LHCN-M2 (cell line): ENCODE results near the gene MYH15. TPM values are rescaled to one million over a fixed set of nuclear protein-coding genes. Genes with fewer than 3 reads are reported as not detected.

Experiments used
- DNase-seq: peaks from one replicate; pipeline ENCODE4 v3.0.0-alpha.2; 2012; ENCODE audit warnings: low read depth
- total RNA-seq: library from RNA; depleted of rRNA; stranded (reverse); fragments of >200 nt; gene quantifications from 2 replicates; pipeline ENCODE4 v1.2.3, GENCODE V29; 2014

Gene MYH15
- total RNA-seq, 1 experiment from 2014 or later, result 5.2 TPM

DNA sequence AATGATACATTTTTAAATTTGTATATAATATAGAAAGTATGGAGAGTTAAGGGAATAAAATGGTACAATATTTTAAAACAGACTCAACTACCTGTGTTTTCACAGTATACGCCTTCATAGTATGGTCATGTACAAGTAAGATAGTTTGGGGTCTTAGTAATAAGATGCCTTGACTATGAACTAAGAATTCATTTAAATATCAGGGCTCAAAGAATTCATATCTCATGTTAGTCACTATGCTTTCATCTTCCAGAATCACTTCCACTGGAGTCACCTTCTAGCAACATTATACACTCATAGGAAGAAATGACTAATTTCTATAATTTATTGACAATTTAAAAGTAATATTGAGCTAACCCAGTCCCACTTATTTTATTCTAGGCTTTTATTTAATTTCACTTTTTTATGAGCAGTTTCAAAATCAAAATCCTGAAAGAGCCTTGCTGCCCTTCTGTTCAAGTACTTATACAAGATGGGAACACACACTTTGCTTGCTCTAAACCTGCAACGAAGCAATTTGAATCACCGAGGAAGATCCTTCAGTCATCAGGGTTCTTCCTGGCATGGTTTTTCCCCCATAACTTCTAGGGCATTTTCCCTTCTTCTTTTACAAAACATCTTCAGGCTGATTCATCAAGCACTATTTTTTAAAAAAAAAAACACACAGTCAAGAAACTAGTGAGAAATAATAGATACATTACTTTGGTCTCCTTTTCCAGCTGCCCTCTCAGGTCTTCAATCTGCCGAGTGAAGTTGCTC, 94.1 kb downstream of the MYH15 start:
- no peak for DNase-seq

DNA sequence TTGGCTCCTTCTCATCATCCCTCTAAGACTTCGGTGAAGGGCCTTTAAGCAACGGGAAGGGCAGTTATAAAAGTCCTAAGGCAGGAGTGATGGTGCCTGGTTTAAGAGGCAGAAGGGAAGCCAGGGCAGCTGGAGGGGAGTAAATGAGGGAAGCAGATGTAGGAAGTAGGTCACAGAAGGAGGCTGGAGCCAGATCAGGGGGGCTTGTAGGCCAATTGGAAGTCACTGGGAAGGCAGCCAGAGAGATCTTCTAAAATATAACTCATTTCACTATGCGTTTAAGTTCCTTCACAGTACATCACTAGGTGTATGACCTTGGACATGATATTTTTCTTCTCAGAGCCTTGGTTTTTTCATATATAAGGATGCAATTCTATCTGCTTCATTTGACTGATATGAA, 94.7 kb downstream of the MYH15 start:
- no peak for DNase-seq

DNA sequence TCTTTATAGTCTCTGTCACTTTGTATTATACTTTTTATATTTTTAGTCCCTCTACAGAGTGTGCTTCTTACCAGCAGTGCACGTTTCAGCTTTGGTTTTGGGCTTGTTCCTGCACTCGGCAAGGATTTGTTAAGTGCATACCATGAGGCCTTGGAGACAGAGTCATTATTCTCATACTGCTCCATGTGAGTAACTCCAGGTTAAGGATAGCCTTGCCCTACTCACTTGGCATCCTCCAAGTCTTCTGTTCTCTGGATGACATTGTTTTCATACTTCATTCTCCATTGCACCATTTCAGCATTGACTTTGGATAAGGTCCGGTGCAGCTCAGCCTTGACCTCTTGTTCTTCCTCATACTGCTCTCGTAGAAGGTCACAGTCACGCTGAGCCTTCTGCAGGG, 96.4 kb downstream of the MYH15 start:
- no peak for DNase-seq

DNA sequence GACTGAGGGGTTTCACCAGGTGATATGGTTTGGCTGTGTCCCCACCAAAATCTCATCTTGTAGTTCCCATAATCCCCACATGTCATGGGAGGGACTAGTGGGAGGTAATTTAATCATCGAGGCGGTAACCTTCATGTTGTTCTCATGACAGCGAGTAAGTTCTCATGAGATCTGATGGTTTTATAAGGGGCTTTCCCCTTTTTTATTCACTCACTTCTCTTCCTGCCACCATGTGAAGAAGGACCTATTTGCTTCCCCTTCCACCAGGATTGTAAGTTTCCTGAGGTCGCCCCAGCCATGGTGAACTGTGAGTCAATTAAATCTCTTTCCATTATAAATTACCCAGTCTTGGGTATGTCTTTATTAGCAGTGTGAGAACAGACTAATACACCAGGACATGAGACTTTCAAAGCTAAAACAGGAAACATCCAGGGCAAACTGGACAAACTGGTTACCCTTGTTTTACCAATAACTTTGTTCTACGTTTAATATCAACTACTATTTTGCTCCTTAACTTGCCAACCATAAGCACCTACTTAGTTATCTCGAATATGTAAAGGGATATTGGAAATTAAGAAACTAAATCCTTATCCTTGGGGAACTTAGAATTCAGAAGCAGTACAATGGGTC, 98.2 kb downstream of the MYH15 start:
- DNase-seq, result no peak

DNA sequence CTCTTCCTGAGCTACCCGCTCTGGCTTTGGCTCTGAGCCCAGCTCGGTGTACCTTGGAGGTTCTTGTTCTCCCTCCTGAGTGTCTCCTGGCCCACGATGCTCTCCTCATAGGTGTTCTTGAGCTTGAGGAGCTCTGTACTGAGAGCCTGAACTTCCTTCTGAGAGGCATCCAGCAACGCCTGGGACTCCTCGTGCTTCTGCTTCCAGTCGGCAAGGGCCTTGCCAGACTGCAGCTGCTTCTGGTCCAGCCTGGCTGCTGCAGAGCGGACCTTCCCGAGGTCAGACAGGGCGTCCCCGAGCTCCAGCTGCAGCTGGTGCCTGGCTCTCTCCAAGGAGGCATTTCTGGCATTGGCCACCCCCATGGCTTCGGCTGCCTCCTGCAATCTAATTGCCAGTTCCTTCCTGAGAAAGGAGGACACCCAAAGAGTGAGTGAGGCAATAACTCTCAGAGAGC, 99.8 kb downstream of the MYH15 start:
- DNase-seq, result peak; percentile 46

DNA sequence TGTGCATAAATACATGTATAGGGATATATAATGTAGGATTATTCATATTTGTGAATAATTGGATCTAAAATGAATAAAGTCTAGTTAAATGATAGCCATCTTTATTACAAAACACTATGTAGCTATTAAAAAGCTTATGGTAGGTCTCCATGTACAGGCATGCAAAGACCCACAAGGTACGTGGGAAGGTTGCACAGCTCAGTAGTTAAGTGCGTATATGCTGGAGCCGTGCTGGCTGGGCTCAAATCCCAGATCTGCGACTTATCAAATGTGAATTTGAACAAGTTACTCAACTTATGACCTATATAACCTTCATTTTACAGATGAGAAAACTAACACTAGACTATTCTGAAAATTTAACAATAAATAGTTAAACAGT, 100.6 kb downstream of the MYH15 start:
- DNase-seq, result no peak

DNA sequence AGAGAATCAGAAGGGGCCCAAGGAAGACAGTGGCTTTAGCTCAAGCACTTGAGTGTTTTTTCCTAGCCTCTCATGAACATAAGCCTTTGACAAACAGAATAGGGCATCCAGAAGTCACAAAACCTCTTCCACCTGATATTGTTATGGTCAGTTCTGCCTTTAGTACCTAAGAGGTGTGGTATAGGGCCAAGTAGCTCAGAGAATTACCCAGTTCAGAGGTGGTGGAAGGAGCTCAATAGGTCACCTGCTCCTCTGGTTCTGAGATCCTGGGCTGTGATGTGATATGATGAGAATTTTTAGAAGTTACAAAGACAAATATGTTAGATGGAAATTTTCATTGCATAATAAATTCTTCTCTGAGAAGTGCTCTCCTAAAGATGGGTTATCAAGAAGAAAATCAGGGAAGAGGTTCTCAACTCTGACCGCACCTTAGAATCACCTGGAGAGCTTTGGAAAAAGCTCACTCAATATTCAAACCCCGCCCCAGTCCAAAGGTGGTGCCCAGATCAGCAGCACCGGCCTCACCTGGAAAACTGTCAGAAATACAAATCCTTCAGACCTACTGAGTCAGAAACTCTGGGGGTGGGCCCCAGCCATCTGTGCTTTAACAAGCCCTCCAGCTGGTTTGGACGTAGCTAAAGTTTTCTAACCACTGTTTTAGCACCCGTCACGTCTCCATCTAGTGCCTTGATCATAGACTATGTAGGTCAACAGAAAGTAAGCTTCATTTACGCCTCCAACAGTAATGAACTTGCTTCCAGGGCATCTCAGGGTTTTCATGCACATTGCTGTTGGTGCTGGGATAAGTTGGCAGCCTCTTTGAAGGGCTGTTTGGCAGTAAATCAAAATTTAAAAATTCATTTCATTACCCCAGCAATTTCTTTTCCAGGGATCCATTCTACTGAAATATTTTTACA, 101.3 kb downstream of the MYH15 start:
- no peak for DNase-seq

DNA sequence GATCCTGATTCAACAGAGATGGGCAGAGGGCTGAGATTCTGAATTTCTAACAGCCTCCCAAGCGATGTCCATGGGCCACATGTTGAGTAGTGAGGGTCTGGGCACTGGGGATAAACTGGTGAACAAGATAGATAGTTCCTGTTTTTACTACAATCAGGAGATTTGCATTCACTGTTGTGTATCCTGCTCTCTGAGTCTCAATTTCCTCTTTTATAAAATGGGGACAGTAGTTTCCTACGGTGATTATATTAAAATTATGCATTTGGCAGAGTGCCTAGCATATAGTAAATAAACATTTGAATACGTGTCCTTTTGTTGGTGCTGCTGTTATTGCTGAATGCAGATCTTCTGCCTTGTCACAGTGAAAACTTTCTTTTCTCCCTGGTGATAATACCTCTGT, 102.5 kb downstream of the MYH15 start:
- DNase-seq, result no peak

DNA sequence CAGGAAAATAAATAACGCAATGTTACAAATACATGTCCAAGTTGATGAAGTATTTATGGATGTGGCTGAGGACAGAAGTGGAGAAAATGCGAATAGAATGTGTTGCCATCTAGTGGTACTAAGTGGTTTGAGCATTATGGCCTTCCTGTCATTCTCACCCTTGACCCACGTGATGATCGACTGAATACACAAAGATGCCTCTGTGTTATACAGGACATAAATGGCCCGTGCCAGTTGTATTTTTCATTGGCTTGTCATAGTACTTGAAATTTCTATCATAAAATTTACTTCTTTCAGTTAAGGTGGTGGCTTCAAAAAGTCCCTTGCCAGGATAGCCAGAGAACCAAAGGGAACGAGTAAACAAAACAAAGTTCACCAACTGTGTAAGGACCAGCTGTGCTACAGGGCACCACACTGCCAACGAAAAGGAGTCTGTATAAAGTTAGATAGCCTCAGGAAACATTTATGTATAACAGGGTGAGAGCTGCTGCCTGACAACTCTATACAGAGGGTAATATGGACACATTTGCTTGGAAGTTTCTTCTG, 103.7 kb downstream of the MYH15 start:
- peak; percentile 74 for DNase-seq

DNA sequence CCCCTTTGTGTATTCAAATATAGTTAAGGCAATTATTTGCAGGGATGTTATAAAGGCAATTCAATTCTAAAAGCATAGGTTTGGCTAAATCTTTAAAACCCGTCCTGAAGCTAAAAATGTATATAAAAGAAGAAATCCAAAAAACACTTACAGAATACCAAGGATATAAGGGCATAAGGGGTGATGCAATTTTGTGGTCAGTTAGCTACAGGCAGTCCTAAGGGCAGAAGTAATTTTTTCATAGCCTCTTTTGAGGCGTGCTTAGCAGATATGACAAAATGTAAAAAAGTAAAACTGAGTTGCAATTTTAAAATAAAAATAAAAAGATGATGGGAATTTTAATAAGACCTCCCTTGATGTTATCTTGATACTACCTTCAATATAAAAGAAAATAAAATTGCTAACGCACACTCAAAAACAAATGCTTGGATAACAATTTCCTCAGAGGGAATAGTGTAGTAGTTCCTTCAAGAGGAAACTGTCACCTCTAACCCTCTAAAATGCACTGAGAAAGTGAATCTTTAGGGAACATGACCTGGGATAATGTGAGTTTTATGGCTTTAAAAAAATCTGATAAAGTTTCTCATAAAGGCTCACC, 104.2 kb downstream of the MYH15 start:
- DNase-seq, result no peak

DNA sequence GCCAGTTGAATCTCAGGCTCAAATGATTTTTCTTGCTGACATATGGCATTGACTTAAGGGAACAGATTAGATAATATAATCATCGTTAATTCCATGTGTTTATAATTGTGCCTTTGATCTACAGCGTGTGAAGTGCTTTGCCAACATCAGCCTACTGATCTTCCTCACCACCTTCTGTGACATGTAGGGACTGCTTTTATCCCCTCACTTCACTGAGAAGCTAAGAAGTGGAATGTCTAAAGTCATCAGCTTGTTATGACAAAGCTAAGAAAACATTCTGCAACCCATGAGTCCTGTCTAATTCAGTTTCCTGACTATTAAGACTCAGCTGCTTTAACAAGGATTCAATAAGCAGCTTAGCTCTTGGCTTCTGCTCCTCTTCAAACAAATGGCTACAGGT, 106.0 kb downstream of the MYH15 start:
- no peak for DNase-seq

DNA sequence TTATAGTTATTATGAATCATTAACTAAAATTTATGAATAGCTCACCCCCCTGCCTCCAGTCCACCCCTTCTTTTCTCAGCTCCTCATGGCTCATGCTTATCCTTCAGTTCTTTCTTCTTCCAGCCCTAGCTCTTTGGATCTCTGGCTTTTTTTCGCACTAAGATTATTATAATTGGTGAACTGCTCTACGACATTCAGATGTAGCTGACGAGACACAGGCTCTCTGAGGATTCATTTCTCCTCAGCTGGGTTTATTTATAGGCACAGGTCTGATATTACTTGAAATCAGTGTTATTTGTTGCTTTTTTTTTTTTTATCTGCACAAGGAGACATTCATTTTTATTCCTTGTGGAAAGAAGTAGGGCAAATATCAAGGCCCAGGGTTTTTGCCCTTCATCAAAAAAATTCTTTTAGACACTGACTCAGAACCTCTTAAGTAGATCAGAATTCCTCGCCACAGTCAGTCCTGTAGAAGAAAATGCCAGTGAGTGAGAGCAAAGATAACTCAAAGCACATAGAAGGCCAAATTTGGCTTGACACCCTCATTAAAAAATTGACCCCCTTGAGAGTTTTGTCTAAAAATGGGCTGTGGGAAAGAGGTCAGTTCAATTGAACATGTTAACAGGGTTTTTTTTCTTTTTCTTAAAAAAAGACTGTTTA, 106.6 kb downstream of the MYH15 start:
- no peak for DNase-seq

DNA sequence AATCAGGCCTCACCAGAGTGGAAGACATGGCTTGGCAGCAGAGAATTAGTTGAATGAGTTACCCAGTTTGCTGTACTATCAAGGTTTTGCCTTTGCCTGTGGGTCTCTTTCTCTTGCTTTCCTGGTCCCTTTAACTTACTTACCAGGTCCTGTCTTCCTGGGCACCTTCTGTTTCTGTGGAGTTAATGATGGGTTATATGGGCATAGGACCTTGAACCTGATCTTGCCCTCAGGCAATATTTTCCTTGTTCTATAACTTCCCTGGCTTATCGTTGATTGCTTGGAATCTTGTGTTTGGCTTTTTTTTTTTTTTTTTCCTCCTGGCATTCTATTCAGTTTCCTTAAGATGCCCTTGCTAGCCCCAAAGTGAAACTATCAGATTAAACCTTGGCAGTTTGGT, 107.2 kb downstream of the MYH15 start:
- DNase-seq, result no peak

DNA sequence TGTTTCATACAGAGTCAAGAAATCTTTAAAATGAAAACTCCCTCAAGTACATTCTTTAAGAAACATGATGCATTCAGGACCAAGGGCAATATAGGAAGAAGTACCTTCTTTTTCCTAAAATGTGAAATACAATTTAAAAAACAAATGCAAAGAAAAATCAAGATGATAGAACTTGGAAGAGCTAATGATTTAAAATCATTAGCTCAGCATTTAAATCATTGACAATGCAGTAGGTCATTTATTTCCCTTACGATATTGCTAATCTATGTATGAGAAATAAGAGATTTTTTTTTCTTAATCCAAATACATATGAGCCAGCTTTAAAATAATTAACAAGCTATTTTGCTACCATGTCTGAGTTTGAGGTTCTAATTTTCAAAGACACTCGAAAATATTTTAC, 108.6 kb downstream of the MYH15 start:
- DNase-seq, result no peak

DNA sequence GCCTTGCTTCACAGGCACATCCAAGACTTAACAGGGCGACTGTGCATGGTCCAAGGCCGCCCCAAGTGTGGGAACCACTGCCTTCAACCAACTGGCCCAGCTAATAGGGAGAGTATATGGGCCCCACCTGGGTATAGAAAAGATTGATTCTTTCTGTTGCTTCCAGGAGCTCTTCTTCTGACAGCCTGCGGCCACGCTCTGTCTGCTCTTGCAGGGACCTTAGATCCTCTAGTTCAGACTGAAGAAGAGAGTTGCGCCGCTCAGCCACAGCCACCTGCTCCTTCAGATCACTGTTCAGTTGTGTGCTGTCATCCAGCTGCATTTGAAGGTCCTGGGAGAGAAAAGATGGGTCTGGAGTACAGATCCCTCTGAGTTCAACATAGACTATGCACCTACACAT, 111.9 kb downstream of the MYH15 start:
- DNase-seq, result no peak

DNA sequence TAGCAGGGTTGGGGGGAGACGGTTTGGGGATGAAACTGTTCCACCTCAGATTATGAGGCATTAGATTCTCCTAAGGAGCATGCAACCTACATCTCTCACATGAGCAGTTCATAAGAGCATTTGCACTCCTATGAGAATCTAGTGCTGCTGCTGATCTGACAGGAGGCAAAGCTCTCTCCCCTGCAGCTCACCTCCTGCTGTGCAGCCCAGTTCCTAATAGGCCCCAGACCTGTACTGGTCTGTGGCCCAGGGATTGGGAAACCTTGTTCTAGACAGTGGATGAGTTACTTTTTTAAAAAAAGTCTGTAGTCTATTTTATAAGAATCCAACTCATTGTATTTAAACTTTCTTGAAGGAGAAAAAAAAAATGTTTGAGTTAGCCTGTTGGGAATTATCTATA, 114.1 kb downstream of the MYH15 start:
- no peak for DNase-seq

DNA sequence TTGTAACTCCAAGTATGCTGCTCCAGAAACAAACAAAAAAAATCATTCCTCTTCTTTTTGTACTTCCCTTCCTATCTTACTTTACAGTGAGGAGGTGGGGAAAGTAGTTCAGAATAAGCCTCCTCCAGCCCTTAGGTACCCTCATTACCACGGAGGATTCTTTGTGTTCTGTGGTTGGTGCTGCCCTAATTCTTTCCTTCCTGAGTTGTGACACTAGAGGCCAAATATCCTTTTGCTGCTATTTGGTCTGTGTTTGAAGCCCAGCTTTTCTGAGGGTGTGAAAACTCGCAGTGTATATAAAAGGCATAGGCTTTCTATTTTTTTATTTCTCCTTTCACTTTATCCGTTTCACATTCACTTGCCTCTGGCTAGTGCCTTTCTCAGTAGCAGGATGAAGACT, 115.8 kb downstream of the MYH15 start:
- no peak for DNase-seq

DNA sequence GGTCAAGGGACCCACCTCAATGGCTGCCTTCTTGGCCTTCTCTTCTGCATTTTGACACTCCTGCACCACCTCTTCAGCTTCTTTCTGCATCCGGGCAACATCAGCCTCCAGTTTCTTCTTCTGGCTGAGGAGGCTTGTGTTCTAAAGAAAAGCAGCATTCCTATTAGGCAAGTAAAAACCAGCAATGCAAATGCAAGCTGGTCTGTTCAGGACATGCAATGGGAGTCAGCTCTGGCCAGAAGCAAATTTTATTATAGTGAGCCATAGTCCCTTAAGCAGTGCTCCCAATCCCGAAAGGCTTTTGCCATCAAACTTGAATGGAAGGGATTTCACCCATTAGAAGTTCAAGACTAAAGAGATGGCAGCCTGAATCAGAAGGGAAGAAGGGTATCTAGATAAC, 116.4 kb downstream of the MYH15 start:
- DNase-seq, result no peak

DNA sequence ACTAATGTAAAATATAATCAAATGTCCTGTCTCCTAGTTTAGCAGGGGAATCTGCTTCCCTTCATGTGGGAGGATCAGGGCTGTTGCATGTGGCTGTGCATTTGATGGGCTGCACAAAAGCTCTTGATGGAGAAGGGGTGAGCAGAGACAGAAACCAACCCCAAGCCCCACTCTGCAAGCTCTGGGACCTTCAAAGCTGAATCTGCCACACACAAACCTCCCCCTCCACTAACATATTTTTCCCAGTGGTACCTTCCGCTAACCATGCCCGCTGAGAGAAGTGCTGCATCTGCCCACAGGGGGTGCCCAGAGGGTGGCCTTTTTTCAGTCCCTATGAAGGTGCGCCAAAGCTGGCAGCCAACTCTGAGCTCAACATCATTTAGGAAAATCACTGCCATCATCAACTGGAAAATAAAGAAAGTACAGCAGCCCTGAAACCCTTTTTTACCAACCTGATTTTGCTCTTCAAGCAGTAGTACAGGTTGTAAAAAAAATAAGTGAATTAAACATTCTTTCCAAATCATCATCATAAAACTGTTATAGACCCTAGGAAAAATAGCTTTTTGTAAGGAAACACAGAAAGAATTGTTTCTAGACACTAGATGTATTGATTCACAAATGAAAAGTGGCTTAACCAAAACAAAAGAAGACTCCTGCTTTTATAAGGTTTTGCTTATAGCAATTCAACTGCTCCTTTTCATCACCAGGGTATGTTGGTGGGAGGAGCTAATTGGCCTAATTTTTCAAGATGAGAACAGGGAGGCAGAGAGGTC, 117.1 kb downstream of the MYH15 start:
- no peak for DNase-seq

DNA sequence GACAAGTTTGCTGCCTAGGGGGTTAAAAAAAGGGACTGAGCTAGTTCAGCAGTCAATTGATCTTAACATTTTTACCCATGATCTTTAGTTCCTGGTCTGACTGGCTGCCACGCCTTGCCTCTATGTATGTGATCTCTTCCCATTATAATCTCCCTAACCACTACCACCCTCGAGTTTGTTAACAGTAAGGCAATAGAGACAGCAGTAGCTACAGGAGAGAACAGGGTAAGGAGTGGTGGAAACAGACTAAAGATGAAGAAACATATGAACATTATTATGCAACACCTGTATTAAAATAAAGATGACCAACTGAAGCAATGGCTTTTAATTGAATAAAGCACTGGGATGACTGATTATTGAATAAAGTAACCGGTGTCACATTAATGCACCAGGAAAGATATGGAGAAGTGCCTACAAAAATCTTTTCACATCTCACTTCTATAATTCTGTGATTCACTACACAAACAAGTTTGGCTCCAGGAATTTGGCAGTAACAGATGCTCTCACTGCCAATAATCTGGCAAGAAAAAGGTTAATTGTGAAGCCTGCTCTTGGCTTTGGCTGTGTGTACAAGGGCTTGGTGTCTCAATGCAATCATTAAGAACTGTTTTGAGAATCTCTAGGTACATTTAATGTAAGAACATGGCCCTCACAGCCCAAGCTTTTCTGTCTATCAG, 118.3 kb downstream of the MYH15 start:
- DNase-seq, result peak; percentile 36
